ENCODE data around the gene BDKRB1. TPM values are rescaled to one million over a fixed set of nuclear protein-coding genes. Genes with fewer than 3 reads are reported as not detected.

BDKRB1 gene
- total RNA-seq, 4 donors from 2014 or later, result 0.78 to 1.0 (median 0.94) TPM; not detected in 1

DNA sequence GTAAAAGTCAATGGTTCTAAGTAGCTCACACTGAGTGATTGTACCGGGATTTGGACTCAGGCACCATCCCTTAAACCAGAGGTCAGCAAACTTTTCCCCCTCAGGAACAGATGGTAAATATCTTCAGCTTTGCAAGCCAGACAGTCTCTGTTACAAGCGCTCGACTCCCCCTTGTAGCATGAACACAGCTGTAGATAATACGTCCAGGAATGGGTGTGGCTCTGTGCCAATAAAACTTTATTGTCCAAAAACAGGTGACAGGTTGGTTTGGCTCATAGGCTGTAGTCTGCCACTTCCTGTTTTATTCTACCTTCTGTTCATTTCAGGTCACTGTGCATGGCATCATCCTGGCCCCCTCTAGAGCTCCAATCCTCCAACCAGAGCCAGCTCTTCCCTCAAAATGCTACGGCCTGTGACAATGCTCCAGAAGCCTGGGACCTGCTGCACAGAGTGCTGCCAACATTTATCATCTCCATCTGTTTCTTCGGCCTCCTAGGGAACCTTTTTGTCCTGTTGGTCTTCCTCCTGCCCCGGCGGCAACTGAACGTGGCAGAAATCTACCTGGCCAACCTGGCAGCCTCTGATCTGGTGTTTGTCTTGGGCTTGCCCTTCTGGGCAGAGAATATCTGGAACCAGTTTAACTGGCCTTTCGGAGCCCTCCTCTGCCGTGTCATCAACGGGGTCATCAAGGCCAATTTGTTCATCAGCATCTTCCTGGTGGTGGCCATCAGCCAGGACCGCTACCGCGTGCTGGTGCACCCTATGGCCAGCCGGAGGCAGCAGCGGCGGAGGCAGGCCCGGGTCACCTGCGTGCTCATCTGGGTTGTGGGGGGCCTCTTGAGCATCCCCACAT is 7.6 kb downstream of the BDKRB1 start:
- DNase-seq, result no peak

DNA sequence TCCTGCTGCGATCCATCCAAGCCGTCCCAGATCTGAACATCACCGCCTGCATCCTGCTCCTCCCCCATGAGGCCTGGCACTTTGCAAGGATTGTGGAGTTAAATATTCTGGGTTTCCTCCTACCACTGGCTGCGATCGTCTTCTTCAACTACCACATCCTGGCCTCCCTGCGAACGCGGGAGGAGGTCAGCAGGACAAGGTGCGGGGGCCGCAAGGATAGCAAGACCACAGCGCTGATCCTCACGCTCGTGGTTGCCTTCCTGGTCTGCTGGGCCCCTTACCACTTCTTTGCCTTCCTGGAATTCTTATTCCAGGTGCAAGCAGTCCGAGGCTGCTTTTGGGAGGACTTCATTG is 8.2 kb downstream of the BDKRB1 start:
- intact Hi-C loops (cut with DNase I), result no loop called here
- no peaks in the 10 kb centered on the region for H3K9me3 ChIP-seq
- H3K36me3 ChIP-seq, result no peaks in the 10 kb centered on the region
- H3K4me3 ChIP-seq (replicated peaks in 1 of 3), result no peak overlapping the region
- no peaks in the 10 kb centered on the region for H3K27me3 ChIP-seq
- 94 to 97% methylated on average over 14 of the region's 14 CpGs for WGBS, 2 donors
- DNase-seq, result no peak
- TF ChIP-seq POLR2A (IDR thresholded peaks at IDR 0.05), result no peak
- TF ChIP-seq, protein P1, sequence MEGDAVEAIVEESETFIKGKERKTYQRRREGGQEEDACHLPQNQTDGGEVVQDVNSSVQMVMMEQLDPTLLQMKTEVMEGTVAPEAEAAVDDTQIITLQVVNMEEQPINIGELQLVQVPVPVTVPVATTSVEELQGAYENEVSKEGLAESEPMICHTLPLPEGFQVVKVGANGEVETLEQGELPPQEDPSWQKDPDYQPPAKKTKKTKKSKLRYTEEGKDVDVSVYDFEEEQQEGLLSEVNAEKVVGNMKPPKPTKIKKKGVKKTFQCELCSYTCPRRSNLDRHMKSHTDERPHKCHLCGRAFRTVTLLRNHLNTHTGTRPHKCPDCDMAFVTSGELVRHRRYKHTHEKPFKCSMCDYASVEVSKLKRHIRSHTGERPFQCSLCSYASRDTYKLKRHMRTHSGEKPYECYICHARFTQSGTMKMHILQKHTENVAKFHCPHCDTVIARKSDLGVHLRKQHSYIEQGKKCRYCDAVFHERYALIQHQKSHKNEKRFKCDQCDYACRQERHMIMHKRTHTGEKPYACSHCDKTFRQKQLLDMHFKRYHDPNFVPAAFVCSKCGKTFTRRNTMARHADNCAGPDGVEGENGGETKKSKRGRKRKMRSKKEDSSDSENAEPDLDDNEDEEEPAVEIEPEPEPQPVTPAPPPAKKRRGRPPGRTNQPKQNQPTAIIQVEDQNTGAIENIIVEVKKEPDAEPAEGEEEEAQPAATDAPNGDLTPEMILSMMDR (IDR thresholded peaks at IDR 0.05), result no peak
- no peak overlapping the region for H3K27ac ChIP-seq
- peaks cover 0 to 5% of the 10 kb centered on the region in 2 donors for H3K4me1 ChIP-seq

More for the DNA sequence above, 7.6 kb downstream of the BDKRB1 start:
- TF ChIP-seq POLR2A (IDR thresholded peaks at IDR 0.05), result no peak
- TF ChIP-seq, protein P1 (IDR thresholded peaks at IDR 0.05), result no peak
- Histone ChIP-seq H3K4me3 (replicated peaks in 1 of 3) (no peak overlapping the region), H3K4me1 (peaks cover 0 to 5% of the 10 kb centered on the region in 2 donors), H3K9me3 (no peaks in the 10 kb centered on the region), H3K36me3 (no peaks in the 10 kb centered on the region), H3K27ac (no peak overlapping the region), H3K27me3 (no peaks in the 10 kb centered on the region)
- intact Hi-C loops (cut with DNase I), result no loop called here
- 78 to 91% methylated on average over 12 to 20 of the region's 20 CpGs for WGBS, 2 donors

DNA sequence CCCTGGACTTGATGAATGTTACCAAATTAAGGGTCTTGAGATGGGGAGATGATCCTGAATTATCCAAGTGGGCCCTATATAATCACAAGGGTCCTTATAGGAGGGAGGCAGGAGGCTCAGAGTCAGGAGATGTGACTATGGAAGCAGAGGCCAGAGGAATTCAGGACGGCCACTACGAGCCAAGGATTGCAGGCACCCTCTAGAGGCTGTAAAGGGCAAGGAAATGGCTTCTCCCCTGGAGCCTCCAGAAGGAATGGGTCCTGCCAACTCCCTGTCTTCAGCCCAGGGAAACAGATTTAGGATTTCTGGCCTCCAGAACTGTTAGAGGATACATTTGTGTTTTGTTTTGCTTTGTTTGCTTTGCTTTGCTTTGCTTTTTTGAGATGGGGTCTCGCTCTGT is 8.8 kb downstream of the BDKRB1 start:
- Histone ChIP-seq H3K27me3 (no peaks in the 10 kb centered on the region), H3K4me3 (replicated peaks in 1 of 3) (no peak overlapping the region), H3K27ac (no peak overlapping the region), H3K36me3 (no peaks in the 10 kb centered on the region), H3K4me1 (peaks cover 0 to 5% of the 10 kb centered on the region in 2 donors), H3K9me3 (no peaks in the 10 kb centered on the region)
- TF ChIP-seq, protein P1 (IDR thresholded peaks at IDR 0.05), result peak in 1 of 6 experiments; percentile 28
- no peak for TF ChIP-seq POLR2A (IDR thresholded peaks at IDR 0.05)
- DNase-seq, result no peak
- intact Hi-C loops (cut with DNase I), result no loop called here
- 67 to 80% methylated on average over 3 of the region's 3 CpGs for WGBS, 2 donors

DNA sequence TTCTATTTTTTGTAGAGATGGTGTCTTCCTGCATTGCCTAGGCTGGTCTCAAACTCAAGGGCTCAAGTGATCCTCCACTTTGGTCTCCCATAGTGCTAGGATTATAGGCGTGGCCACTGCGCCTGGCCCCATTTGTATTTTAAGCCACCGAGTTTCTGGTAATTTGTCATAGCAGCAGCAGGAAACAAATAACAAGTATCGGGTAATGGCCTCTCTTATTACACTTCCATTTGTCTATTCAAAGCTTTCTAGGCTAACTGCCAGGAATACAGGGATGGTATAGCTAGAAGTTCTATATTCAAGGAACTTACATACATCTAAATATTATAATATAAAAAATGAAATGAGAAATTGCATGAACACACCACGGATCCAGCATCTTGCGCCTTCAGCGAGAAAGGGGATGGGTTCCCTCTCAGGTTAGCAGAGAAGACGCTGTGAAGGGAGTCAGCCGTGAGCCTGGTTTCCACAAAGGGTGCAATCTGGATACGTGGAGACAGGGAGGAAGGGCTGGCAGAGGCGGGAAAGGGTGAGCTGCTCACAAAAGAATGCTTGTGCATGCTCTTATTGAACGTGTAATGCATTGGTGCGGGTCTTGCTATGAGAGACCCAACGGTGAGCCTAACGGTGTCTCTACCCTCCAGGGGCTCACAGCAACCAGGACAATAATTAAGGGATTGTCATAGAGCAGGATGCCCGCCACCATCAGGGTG is 9.5 kb downstream of the BDKRB1 start:
- intact Hi-C loops (cut with DNase I), result no loop called here

More for the DNA sequence above, 9.5 kb downstream of the BDKRB1 start:
- no peak overlapping the region for H3K4me3 ChIP-seq (replicated peaks in 1 of 3)
- no peaks in the 10 kb centered on the region for H3K36me3 ChIP-seq
- H3K27me3 ChIP-seq, result no peaks in the 10 kb centered on the region
- no peaks in the 10 kb centered on the region for H3K9me3 ChIP-seq
- no peak for TF ChIP-seq POLR2A (IDR thresholded peaks at IDR 0.05)
- TF ChIP-seq, protein P1 (IDR thresholded peaks at IDR 0.05), result no peak
- H3K27ac ChIP-seq, result no peak overlapping the region
- WGBS, 2 donors, result 72 to 84% methylated on average over 16 of the region's 16 CpGs
- DNase-seq, result no peak
- H3K4me1 ChIP-seq, result peaks cover 0 to 5% of the 10 kb centered on the region in 2 donors

Measured in thyroid gland (tissue), 4 donors.